OCI-LY3 (cell line): ENCODE measurements around the gene AFAP1.

Source experiments
- H2AFZ ChIP-seq: fragments of 200-600, 300-600 bp; shearing (Covaris generic); 2 replicates; pipeline ENCODE4 v1.6.0; 2014; ENCODE audit warnings: antibody characterized with exemption, low read depth, low read length
- H3K27ac ChIP-seq: fragments of 200-600, 300-600 bp; sonication (generic); 2 replicates; pipeline ENCODE4 v1.5.1; 2014; ENCODE audit warnings: mild to moderate bottlenecking, low read length, moderate library complexity, mixed read lengths
- H3K27me3 ChIP-seq: fragments of 200-600, 300-600 bp; sonication (generic); 2 replicates; pipeline ENCODE4 v1.6.1; 2014; ENCODE audit warnings: low read depth, low read length, mixed read lengths
- H3K36me3 ChIP-seq: fragments of 200-600, 300-600 bp; sonication (generic); replicated peaks from 2 replicates; pipeline ENCODE3; 2014; ENCODE audit warnings: low read depth, low read length, mixed read lengths
- H3K4me1 ChIP-seq: fragments of 300-600, 200-600 bp; sonication (generic); 2 replicates; pipeline ENCODE4 v1.6.1; 2014; ENCODE audit warnings: low read length, mixed read lengths
- H3K4me2 ChIP-seq: fragments of 200-600, 300-600 bp; sonication (generic); 2 replicates; pipeline ENCODE4 v1.6.1; 2014; ENCODE audit warnings: low read length, mixed read lengths
- H3K4me3 ChIP-seq: fragments of 300-600, 200-600 bp; sonication (generic); 2 replicates; pipeline ENCODE4 v1.5.1; 2014; ENCODE audit warnings: antibody characterized with exemption, mild to moderate bottlenecking, low read length, moderate library complexity
- H3K79me2 ChIP-seq: fragments of 300-600, 200-600 bp; shearing (Covaris generic); 2 replicates; pipeline ENCODE4 v1.6.1; 2014; ENCODE audit warnings: mild to moderate bottlenecking, low read length, mixed read lengths
- H3K9ac ChIP-seq: fragments of 300-600, 200-600 bp; shearing (Covaris generic); 2 replicates; pipeline ENCODE4 v1.6.0; 2014; ENCODE audit warnings: mild to moderate bottlenecking, low read length, moderate library complexity
- H3K9me3 ChIP-seq: fragments of 200-600, 300-600 bp; shearing (Covaris generic); 2 replicates; pipeline ENCODE4 v1.6.1; 2014; ENCODE audit warnings: low read length, mixed read lengths; ENCODE audit not compliant: insufficient read depth
- H4K20me1 ChIP-seq: fragments of 200-600, 300-600 bp; sonication (generic); 2 replicates; pipeline ENCODE4 v1.6.1; 2016; ENCODE audit warnings: low read length, mixed read lengths; ENCODE audit not compliant: insufficient read depth
- EZH2phosphoT487 ChIP-seq: fragments of 200-600 bp; shearing (Covaris generic); IDR thresholded peaks from 2 replicates; pipeline ENCODE4 v1.6.1; 2018; ENCODE audit warnings: antibody characterized with exemption, mixed run types, low read depth
- TF ChIP-seq, protein P1 (sequence below): fragments of 200-600, 300-600 bp; sonication (generic); IDR thresholded peaks from 2 replicates; pipeline ENCODE4 v1.5.1; 2014; ENCODE audit warnings: antibody characterized with exemption, low read length, low read depth

The AFAP1 gene

DNA sequence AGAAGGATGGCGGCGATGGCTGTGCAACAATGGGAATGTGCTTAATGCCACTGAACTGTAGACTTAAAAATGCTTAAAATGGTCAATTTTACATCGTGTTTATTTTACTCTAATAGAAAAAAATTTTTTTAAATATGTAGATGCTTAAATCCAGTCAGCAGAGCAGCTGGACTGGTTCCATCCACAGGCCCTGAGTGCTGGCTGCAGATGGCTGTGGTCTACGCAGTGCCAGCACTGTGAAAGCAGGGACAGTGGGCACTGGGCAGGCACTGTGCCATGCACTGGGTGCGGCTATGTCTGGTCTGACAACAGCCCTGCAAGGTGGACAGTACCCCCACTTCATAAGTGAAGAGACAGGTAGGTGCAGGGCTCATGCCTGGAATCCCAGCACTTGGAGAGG lies 175.2 kb downstream of the AFAP1 start:
- no peaks in the 10 kb centered on the region for H3K36me3 ChIP-seq
- no peak overlapping the region for H3K9ac ChIP-seq
- H4K20me1 ChIP-seq = no peaks in the 10 kb centered on the region

DNA sequence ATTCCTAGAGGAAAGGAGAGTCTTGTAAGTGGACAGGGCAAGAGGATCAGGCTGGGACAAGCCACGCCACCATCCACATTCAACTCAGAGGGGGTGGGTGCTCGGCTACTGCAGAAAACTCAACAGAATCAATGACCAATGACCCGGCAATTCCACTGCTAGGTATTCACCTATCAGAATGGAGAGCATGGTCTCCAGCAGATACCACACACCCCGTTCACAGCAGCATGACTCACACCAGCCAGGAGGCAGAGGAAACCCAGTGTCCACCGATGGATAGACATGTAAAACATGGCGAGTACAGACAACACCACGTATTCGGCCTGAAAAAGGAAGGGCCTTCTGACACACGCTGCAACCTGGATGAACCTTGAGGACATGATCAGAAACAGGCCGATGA lies 175.9 kb downstream of the AFAP1 start:
- TF ChIP-seq EZH2phosphoT487 = no peak
- TF ChIP-seq, protein P1, sequence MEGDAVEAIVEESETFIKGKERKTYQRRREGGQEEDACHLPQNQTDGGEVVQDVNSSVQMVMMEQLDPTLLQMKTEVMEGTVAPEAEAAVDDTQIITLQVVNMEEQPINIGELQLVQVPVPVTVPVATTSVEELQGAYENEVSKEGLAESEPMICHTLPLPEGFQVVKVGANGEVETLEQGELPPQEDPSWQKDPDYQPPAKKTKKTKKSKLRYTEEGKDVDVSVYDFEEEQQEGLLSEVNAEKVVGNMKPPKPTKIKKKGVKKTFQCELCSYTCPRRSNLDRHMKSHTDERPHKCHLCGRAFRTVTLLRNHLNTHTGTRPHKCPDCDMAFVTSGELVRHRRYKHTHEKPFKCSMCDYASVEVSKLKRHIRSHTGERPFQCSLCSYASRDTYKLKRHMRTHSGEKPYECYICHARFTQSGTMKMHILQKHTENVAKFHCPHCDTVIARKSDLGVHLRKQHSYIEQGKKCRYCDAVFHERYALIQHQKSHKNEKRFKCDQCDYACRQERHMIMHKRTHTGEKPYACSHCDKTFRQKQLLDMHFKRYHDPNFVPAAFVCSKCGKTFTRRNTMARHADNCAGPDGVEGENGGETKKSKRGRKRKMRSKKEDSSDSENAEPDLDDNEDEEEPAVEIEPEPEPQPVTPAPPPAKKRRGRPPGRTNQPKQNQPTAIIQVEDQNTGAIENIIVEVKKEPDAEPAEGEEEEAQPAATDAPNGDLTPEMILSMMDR = no peak
- no peak overlapping the region for H3K27ac ChIP-seq
- no peaks in the 10 kb centered on the region for H3K9me3 ChIP-seq
- no peaks in the 10 kb centered on the region for H3K36me3 ChIP-seq
- H3K9ac ChIP-seq = no peak overlapping the region
- no peak overlapping the region for H3K4me2 ChIP-seq
- H3K4me1 ChIP-seq = peaks cover 8% of the 10 kb centered on the region; the same call in 1 of the 2 replicates
- H3K4me3 ChIP-seq = no peak overlapping the region
- H3K27me3 ChIP-seq = peaks cover 5% of the 10 kb centered on the region; the same call in 1 of the 2 replicates
- H4K20me1 ChIP-seq = no peaks in the 10 kb centered on the region
- no peaks in the 10 kb centered on the region for H3K79me2 ChIP-seq
- no peak overlapping the region for H2AFZ ChIP-seq

More for the DNA sequence above, 175.2 kb downstream of the AFAP1 start:
- Histone ChIP-seq H3K27ac (no peak overlapping the region), H3K4me1 (peaks cover 6% of the 10 kb centered on the region; the same call in 1 of the 2 replicates), H3K4me3 (no peak overlapping the region), H3K27me3 (peaks cover 5% of the 10 kb centered on the region; the same call in 1 of the 2 replicates), H3K79me2 (no peaks in the 10 kb centered on the region), H3K9me3 (no peaks in the 10 kb centered on the region), H3K4me2 (no peak overlapping the region), H2AFZ (no peak overlapping the region)
- TF ChIP-seq, protein P1 = no peak
- no peak for TF ChIP-seq EZH2phosphoT487

DNA sequence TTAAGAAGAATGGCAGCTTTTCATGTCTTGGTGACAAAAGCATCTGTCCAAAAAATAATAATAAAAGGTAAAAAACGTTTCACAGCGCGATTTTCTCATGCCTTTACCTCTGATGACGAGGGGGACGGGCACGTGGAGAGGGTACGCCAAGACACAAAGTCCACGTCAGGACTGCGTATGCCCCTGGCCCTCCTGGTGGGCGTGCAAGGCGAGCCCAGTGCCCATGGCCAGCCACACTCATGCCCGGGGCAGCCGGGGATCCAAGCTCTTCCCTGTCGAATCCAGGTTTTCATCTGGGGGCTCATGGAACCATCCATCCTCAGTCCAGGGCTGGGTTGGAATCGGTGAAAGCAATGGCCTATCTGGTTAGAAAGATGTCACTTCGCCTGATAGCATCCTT lies 176.6 kb downstream of the AFAP1 start:
- Histone ChIP-seq H3K9me3 (no peaks in the 10 kb centered on the region), H3K4me1 (peaks cover 8% of the 10 kb centered on the region; the same call in 1 of the 2 replicates), H3K79me2 (no peaks in the 10 kb centered on the region), H4K20me1 (no peaks in the 10 kb centered on the region), H3K27me3 (peaks cover 8% of the 10 kb centered on the region; the same call in 1 of the 2 replicates), H3K36me3 (no peaks in the 10 kb centered on the region), H3K9ac (no peak overlapping the region), H3K4me3 (no peak overlapping the region), H3K4me2 (no peak overlapping the region), H3K27ac (no peak overlapping the region), H2AFZ (no peak overlapping the region)
- TF ChIP-seq EZH2phosphoT487 = no peak
- TF ChIP-seq, protein P1 = no peak

DNA sequence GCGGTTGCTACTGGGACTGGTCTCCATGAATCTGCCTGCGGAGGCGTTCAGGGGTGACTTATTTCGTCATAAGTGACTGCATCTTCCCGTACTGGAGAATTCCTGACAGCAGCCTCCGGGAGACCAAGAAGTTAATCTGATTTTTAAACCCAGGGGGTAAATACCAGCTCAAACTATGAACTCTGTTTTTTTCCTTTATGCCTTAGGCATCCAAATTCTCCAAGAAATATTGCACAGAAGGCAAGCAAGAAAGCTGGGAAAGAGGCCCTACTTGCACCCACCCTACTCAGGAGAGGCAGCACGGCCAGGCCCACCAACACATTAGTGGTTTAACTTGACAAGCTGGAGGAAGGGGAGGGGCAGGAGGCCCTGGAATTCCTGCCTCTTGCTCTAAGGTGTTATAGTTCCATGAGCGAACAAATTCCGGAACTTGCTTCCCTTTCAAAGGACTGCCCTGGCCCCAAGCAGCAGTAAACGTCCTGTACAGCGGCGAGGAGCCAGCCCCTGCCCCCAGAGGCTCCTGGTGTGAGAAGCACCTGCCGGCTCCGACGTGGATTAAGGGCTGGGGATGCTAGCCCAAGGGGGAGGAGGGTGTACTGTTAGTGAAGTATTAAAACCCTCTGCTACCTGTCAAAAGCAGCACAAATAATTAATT lies 177.2 kb downstream of the AFAP1 start:
- TF ChIP-seq EZH2phosphoT487 = no peak
- TF ChIP-seq, protein P1 = no peak
- Histone ChIP-seq H3K4me3 (no peak overlapping the region), H3K4me1 (peaks cover 8% of the 10 kb centered on the region; the same call in 1 of the 2 replicates), H3K27ac (no peak overlapping the region), H3K27me3 (peaks cover 8% of the 10 kb centered on the region; the same call in 1 of the 2 replicates), H4K20me1 (no peaks in the 10 kb centered on the region), H2AFZ (no peak overlapping the region), H3K9ac (no peak overlapping the region), H3K4me2 (no peak overlapping the region), H3K36me3 (no peaks in the 10 kb centered on the region), H3K79me2 (no peaks in the 10 kb centered on the region), H3K9me3 (no peaks in the 10 kb centered on the region)
